Endothelial cell of umbilical vein (primary cell): ENCODE data around the gene ERCC1. TPM values are rescaled to one million over a fixed set of nuclear protein-coding genes. Genes with fewer than 3 reads are reported as not detected.
A peak's percentile ranks its signal among the peaks of the same experiment; 100 is the strongest.

Experiments used
- BruUV-seq: library from RNA; stranded (reverse); fragments of 400-500 nt; replicated peaks from 2 replicates; lab custom pipeline; 2021; lab: Mats Ljungman, UMichigan
- CTCF ChIA-PET: fragments of 300-600, 350-600 bp; sonication (Branson Sonifier 250); formaldehyde crosslinking; loops from one replicate; lab custom pipeline; 2021; ENCODE audit warnings: antibody characterized with exemption, inconsistent platforms; lab: Charles Lee
- POLR2A ChIA-PET: fragments of 300-600, 350-600 bp; sonication (Branson Sonifier 250); formaldehyde crosslinking; loops from one replicate; lab custom pipeline; 2021; ENCODE audit warnings: antibody characterized with exemption, inconsistent platforms; lab: Charles Lee
- DNase-seq: peaks from one replicate; pipeline ENCODE4 v3.0.0-alpha.2; 2011; ENCODE audit warnings: low read depth, low spot score
- FAIRE-seq: peaks from 2 replicates; lab custom pipeline; 2011; peaks lifted over from hg19 to GRCh38; lab: Jason Lieb, UNC
- H2AFZ ChIP-seq: 2 replicates; pipeline ENCODE4 v1.6.0; 2012; ENCODE audit warnings: low read depth, low read length, control low read depth, inconsistent platforms
- H3K27ac ChIP-seq: 2 replicates; pipeline ENCODE4 v1.5.1; 2011; ENCODE audit warnings: low read depth, mild to moderate bottlenecking, control low read depth, low read length, moderate library complexity; ENCODE audit not compliant: insufficient read depth
- H3K27me3 ChIP-seq, 2 experiments: 2 replicates each; pipeline versions ENCODE4 v1.6.0 to v1.6.1; 2011; ENCODE audit warnings: low read length in 2 of 2, mixed read lengths in 1 of 2; ENCODE audit not compliant: control insufficient read depth in 2 of 2, insufficient read depth in 2 of 2
- H3K36me3 ChIP-seq, 2 experiments: 2 replicates in 1 of 2; 3 replicates in 1 of 2; pipeline ENCODE4 v1.5.1; 2011; ENCODE audit warnings: low read length in 2 of 2, mild to moderate bottlenecking in 1 of 2, moderate library complexity in 1 of 2; ENCODE audit not compliant: control insufficient read depth in 2 of 2, insufficient read depth in 2 of 2; ENCODE audit errors: extremely low read depth in 1 of 2
- H3K4me1 ChIP-seq: 3 replicates; pipeline ENCODE4 v1.5.1; 2011; ENCODE audit warnings: mild to moderate bottlenecking, low read length; ENCODE audit not compliant: control insufficient read depth, insufficient read depth; ENCODE audit errors: extremely low read depth
- H3K4me2 ChIP-seq: 2 replicates; pipeline ENCODE4 v1.6.1; 2011; ENCODE audit warnings: low read length, control low read depth, mixed read lengths; ENCODE audit not compliant: insufficient read depth
- H3K4me3 ChIP-seq, 3 experiments: fragments of 200-600 bp in 1 of 3; sonication (generic), shearing (Covaris generic) in 1 of 3; replicated peaks in 1 of 3; 2 replicates each; pipeline ENCODE4 v1.5.1; 2011 to 2016; ENCODE audit warnings: control low read depth in 3 of 3, low read length in 3 of 3, mild to moderate bottlenecking in 2 of 3, inconsistent platforms in 1 of 3, low read depth in 1 of 3, moderate library complexity in 1 of 3; ENCODE audit not compliant: insufficient read depth in 1 of 3
- H3K79me2 ChIP-seq: 2 replicates; pipeline ENCODE4 v1.6.0; 2012; ENCODE audit warnings: low read length, inconsistent platforms; ENCODE audit not compliant: control insufficient read depth, insufficient read depth
- H3K9ac ChIP-seq: replicated peaks from 2 replicates; pipeline ENCODE3; 2011; ENCODE audit warnings: low read length, control low read depth; ENCODE audit not compliant: insufficient read depth; ENCODE audit errors: extremely low read depth
- H3K9me1 ChIP-seq: replicated peaks from 3 replicates; pipeline ENCODE4 v1.6.0; 2011; ENCODE audit warnings: mild to moderate bottlenecking, low read length; ENCODE audit not compliant: control insufficient read depth, insufficient read depth; ENCODE audit errors: extremely low read depth
- H3K9me3 ChIP-seq: replicated peaks from 2 replicates; pipeline ENCODE4 v1.5.1; 2012; ENCODE audit warnings: low read length, inconsistent platforms; ENCODE audit not compliant: control insufficient read depth, insufficient read depth
- H4K20me1 ChIP-seq: replicated peaks from 2 replicates; pipeline ENCODE3; 2011; ENCODE audit warnings: mild to moderate bottlenecking, low read length; ENCODE audit not compliant: control insufficient read depth, insufficient read depth; ENCODE audit errors: extremely low read depth
- CTCF ChIP-seq, 2 donors: IDR thresholded peaks; 1 replicate in 1 of 2; 2 replicates in 1 of 2; pipeline ENCODE4 v1.5.1; 2011; ENCODE audit warnings: low read length in 2 of 2, mild to moderate bottlenecking in 2 of 2, moderate library complexity in 2 of 2, control low read depth in 1 of 2, inconsistent platforms in 1 of 2, low read depth in 1 of 2; ENCODE audit not compliant: insufficient read depth in 1 of 2; ENCODE audit errors: extremely low read depth in 1 of 2
- GATA2 ChIP-seq: IDR thresholded peaks from 2 replicates; pipeline ENCODE4 v1.7.0; 2011; ENCODE audit warnings: low read depth, mild to moderate bottlenecking, moderate library complexity, mixed read lengths, low read length; ENCODE audit not compliant: insufficient read length, insufficient read depth
- POLR2A ChIP-seq: IDR thresholded peaks from 2 replicates; pipeline ENCODE4 v1.6.1; 2012; ENCODE audit warnings: low read depth, mild to moderate bottlenecking, control low read depth, low read length
- POLR2AphosphoS5 ChIP-seq: IDR thresholded peaks from 2 replicates; pipeline ENCODE4 v1.6.1; 2012; ENCODE audit warnings: low read depth, mild to moderate bottlenecking, control low read depth, low read length, moderate library complexity; ENCODE audit not compliant: insufficient read depth
- dilution Hi-C: fragments of 300-500 bp; cut with MboI; formaldehyde crosslinking; loops from one replicate; pipeline ENCODE4 v1.15.0; 2019; ENCODE audit warnings: low sequenced_read_pairs; ENCODE audit not compliant: extremely low pct_ligation_motif_present
- intact Hi-C: fragments of 100-400 bp; cut with micrococcal nuclease; formaldehyde crosslinking; loops from one replicate; pipeline ENCODE4 v1.10.0; 2022
- polyA plus RNA-seq, 4 experiments: library from polyadenylated mRNA; depleted of rRNA in 3 of 4; stranded (reverse) in 3 of 4; unstranded in 1 of 4; fragments of >200 nt; gene quantifications; 2 replicates each; pipeline versions ENCODE4 v1.2.1 to v1.2.3, GENCODE V29; 2011 to 2012; ENCODE audit warnings: missing spikeins in 1 of 4
- total RNA-seq: library from RNA; stranded (reverse); gene quantifications from 2 replicates; pipeline ENCODE4 v1.2.3, GENCODE V29; 2021
- TF ChIP-seq, protein P1 (sequence below): IDR thresholded peaks from 2 replicates; pipeline ENCODE4 v1.6.1; 2011; ENCODE audit not compliant: insufficient read depth, insufficient read length

Gene ERCC1
- total and polyA plus RNA-seq, 2 donors (not counting 3 experiments of a cell fraction or from before 2014, with no cell fraction given): 81.8 to 126 TPM

DNA sequence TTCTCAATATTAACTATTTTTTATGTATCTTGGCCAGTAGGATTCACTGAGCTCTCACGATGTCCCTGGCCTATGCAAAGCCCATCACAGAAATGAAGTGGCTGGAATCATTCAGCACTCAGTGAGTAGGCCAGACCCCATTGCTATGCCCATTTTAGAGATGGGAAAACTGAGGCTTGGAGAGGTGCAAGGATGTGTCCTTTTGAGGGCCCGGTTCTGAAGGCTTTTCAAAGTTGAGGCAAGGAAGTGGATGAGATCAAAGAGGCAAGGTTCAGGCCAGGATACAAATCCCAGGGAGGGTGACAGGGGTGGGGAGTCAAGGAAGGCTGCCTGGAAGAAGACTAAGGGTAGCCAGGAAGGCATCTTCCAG, 18.7 kb upstream of the ERCC1 start:
- Histone ChIP-seq H3K4me3 (no peak overlapping the region), H3K27ac (peak overlapping the region; percentile 89), H4K20me1 (no peaks in the 10 kb centered on the region), H3K9ac (no peak overlapping the region), H3K9me1 (no peaks in the 10 kb centered on the region), H3K79me2 (no peaks in the 10 kb centered on the region), H3K4me1 (peaks cover 17% of the 10 kb centered on the region), H3K9me3 (no peaks in the 10 kb centered on the region), H3K36me3 (no peaks in the 10 kb centered on the region), H2AFZ (no peak overlapping the region), H3K4me2 (no peak overlapping the region), H3K27me3 (no peaks in the 10 kb centered on the region)
- intact Hi-C loops (no loop called here), dilution Hi-C loops (no loop called here)
- ChIA-PET CTCF (interaction anchor here (8.6 kb wide), 1 partner anchor 36 kb away, joined by 891 read pairs; no protein-coding TSS in a partner anchor), POLR2A (no interaction called here)
- TF ChIP-seq POLR2AphosphoS5: no peak
- TF ChIP-seq GATA2: no peak
- no peak for TF ChIP-seq POLR2A
- TF ChIP-seq CTCF (IDR thresholded peaks at IDR 0.05; ENCODE audit: extremely low read depth in 1 of 2, insufficient read depth in 1 of 2, low read depth in 1 of 2, low read length in 2 of 2): no peak
- TF ChIP-seq, protein P1, sequence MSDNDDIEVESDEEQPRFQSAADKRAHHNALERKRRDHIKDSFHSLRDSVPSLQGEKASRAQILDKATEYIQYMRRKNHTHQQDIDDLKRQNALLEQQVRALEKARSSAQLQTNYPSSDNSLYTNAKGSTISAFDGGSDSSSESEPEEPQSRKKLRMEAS: no peak
- no TSS peak for BruUV-seq
- no peak for FAIRE-seq
- DNase-seq: no peak
